SU-DHL-6 (cell line): Measurements from ENCODE around the gene TSPAN17.

Source experiments
- H2AFZ ChIP-seq: fragments of 200-600 bp; sonication (generic); 2 replicates; pipeline ENCODE4 v1.6.1; 2014; ENCODE audit warnings: low read depth, mild to moderate bottlenecking, moderate library complexity, mixed read lengths, antibody characterized with exemption, low read length; ENCODE audit not compliant: severe bottlenecking
- H3F3A ChIP-seq: fragments of 200-600 bp; shearing (Covaris generic); 2 replicates; pipeline ENCODE4 v1.6.0; 2016; ENCODE audit warnings: antibody characterized with exemption, mild to moderate bottlenecking; ENCODE audit not compliant: insufficient read depth
- H3K27ac ChIP-seq: fragments of 200-600 bp; sonication (generic); 2 replicates; pipeline ENCODE4 v1.5.1; 2016; ENCODE audit warnings: low read depth, mild to moderate bottlenecking, low read length, moderate library complexity, mixed read lengths
- H3K27me3 ChIP-seq: fragments of 200-600 bp; sonication (generic), shearing (Covaris generic); 2 replicates; pipeline ENCODE4 v1.6.0; 2014; ENCODE audit warnings: mild to moderate bottlenecking, low read length
- H3K36me3 ChIP-seq: fragments of 200-600 bp; sonication (generic); 2 replicates; pipeline ENCODE4 v1.6.1; 2014; ENCODE audit warnings: mild to moderate bottlenecking, low read length, mixed read lengths
- H3K4me2 ChIP-seq: fragments of 300-600, 200-600 bp; shearing (Covaris generic), sonication (generic); 2 replicates; pipeline ENCODE4 v1.6.0; 2014; ENCODE audit warnings: low read length, low read depth, mild to moderate bottlenecking; ENCODE audit not compliant: poor library complexity, severe bottlenecking
- H3K4me3 ChIP-seq: fragments of 200-600 bp; sonication (generic); 2 replicates; pipeline ENCODE4 v1.5.1; 2014; ENCODE audit warnings: antibody characterized with exemption, low read length, mild to moderate bottlenecking, mixed read lengths; ENCODE audit not compliant: insufficient read depth, poor library complexity, severe bottlenecking
- H3K79me2 ChIP-seq: fragments of 200-600 bp; sonication (generic); 2 replicates; pipeline ENCODE4 v1.6.1; 2014; ENCODE audit warnings: mild to moderate bottlenecking, low read length, moderate library complexity; ENCODE audit not compliant: insufficient read depth
- H3K9ac ChIP-seq: fragments of 200-600 bp; sonication (generic); 2 replicates; pipeline ENCODE4 v1.7.0; 2014; ENCODE audit warnings: mild to moderate bottlenecking, low read length
- H3K9me2 ChIP-seq: fragments of 200-600 bp; sonication (generic); replicated peaks from 2 replicates; pipeline ENCODE4 v1.6.1; 2014; ENCODE audit warnings: low read length; ENCODE audit not compliant: insufficient read depth
- H3K9me3 ChIP-seq: fragments of 200-600 bp; sonication (generic); 2 replicates; pipeline ENCODE4 v1.6.1; 2014; ENCODE audit warnings: low read length, mixed read lengths; ENCODE audit not compliant: insufficient read depth
- H4K20me1 ChIP-seq: fragments of 200-600 bp; sonication (generic); 2 replicates; pipeline ENCODE4 v1.6.1; 2014; ENCODE audit warnings: low read depth, mild to moderate bottlenecking, antibody characterized with exemption, low read length, moderate library complexity, mixed read lengths
- CTCF ChIP-seq: fragments of 200-600 bp; sonication (generic); IDR thresholded peaks from one replicate; pipeline ENCODE4 v1.5.1; 2017; ENCODE audit warnings: antibody characterized with exemption, mild to moderate bottlenecking, low read length, moderate library complexity; ENCODE audit not compliant: insufficient read depth, poor library complexity, severe bottlenecking
- EZH2phosphoT487 ChIP-seq: fragments of 200-600 bp; sonication (generic), shearing (Covaris generic); conservative IDR thresholded peaks from 2 replicates; pipeline ENCODE4 v1.6.1; 2018; ENCODE audit warnings: mild to moderate bottlenecking, antibody characterized with exemption, low read length, moderate library complexity, mixed read lengths

The TSPAN17 gene

GRCh38 chr5:176632745-176633144 is 14.5 kb upstream of the TSPAN17 start:
- no peaks in the 10 kb centered on the region for H3F3A ChIP-seq
- H2AFZ ChIP-seq, result no peak overlapping the region
- H3K9me2 ChIP-seq, result no peaks in the 10 kb centered on the region
- H3K27me3 ChIP-seq, result no peaks in the 10 kb centered on the region
- no peak overlapping the region for H3K4me3 ChIP-seq
- no peak overlapping the region for H3K27ac ChIP-seq
- H3K36me3 ChIP-seq, result no peaks in the 10 kb centered on the region
- TF ChIP-seq EZH2phosphoT487 (no peak), CTCF (no peak)
- no peaks in the 10 kb centered on the region for H4K20me1 ChIP-seq
- H3K9me3 ChIP-seq, result no peaks in the 10 kb centered on the region
- H3K79me2 ChIP-seq, result no peaks in the 10 kb centered on the region
- H3K9ac ChIP-seq, result no peak overlapping the region
- no peak overlapping the region for H3K4me2 ChIP-seq

GRCh38 chr5:176633598-176633997 is 13.7 kb upstream of the TSPAN17 start:
- Histone ChIP-seq H3K36me3 (no peaks in the 10 kb centered on the region), H3K9me2 (no peaks in the 10 kb centered on the region), H3K4me2 (no peak overlapping the region), H3K79me2 (no peaks in the 10 kb centered on the region), H3K9ac (no peak overlapping the region), H4K20me1 (no peaks in the 10 kb centered on the region), H3K27me3 (no peaks in the 10 kb centered on the region), H3F3A (no peaks in the 10 kb centered on the region), H2AFZ (no peak overlapping the region), H3K27ac (no peak overlapping the region), H3K9me3 (no peaks in the 10 kb centered on the region), H3K4me3 (no peak overlapping the region)
- TF ChIP-seq EZH2phosphoT487 (no peak), CTCF (no peak)

GRCh38 chr5:176636426-176636825 is 10.9 kb upstream of the TSPAN17 start:
- Histone ChIP-seq H3K4me3 (no peak overlapping the region), H2AFZ (no peak overlapping the region), H4K20me1 (no peaks in the 10 kb centered on the region), H3K9me3 (no peaks in the 10 kb centered on the region), H3K9ac (no peak overlapping the region), H3K9me2 (no peaks in the 10 kb centered on the region), H3K27me3 (no peaks in the 10 kb centered on the region), H3K27ac (no peak overlapping the region), H3K4me2 (no peak overlapping the region), H3F3A (no peaks in the 10 kb centered on the region), H3K36me3 (no peaks in the 10 kb centered on the region), H3K79me2 (no peaks in the 10 kb centered on the region)
- no peak for TF ChIP-seq EZH2phosphoT487
- no peak for TF ChIP-seq CTCF

GRCh38 chr5:176637556-176637955 is 9.7 kb upstream of the TSPAN17 start:
- Histone ChIP-seq H3K27me3 (no peaks in the 10 kb centered on the region), H3K9ac (no peak overlapping the region), H4K20me1 (no peaks in the 10 kb centered on the region), H3F3A (no peaks in the 10 kb centered on the region), H3K4me3 (no peak overlapping the region), H2AFZ (no peak overlapping the region), H3K27ac (no peak overlapping the region), H3K79me2 (no peaks in the 10 kb centered on the region), H3K9me3 (no peaks in the 10 kb centered on the region), H3K4me2 (no peak overlapping the region), H3K9me2 (no peaks in the 10 kb centered on the region), H3K36me3 (no peaks in the 10 kb centered on the region)
- TF ChIP-seq CTCF (no peak), EZH2phosphoT487 (no peak)
